K562 (cell line): ENCODE results near the gene KIF26B. TPM values are rescaled to one million over a fixed set of nuclear protein-coding genes. Genes with fewer than 3 reads are reported as not detected.

Source experiments
- ATAC-seq: fragments of 200-7000 bp; cut with Tn5 transposase; 3 replicates; pipeline ENCODE4 v1.9.1; 2020; ENCODE audit warnings: moderate library complexity
- BruUV-seq: library from RNA; stranded (reverse); fragments of 400-500 nt; replicated peaks from 2 replicates; lab custom pipeline; 2021; lab: Mats Ljungman, UMichigan
- CTCF ChIA-PET: fragments of 300-600 bp; formaldehyde crosslinking; extraction: SDS; loops from one replicate; lab custom pipeline; 2021; ENCODE audit warnings: low intra/inter-chr PET ratio; lab: Yijun Ruan, JAX
- POLR2A ChIA-PET: fragments of 300-600, 350-650 bp; sonication (Branson Sonifier 250); formaldehyde crosslinking; extraction: SDS; loops from one replicate; lab custom pipeline; 2021; ENCODE audit warnings: antibody characterized with exemption, inconsistent platforms; lab: Yijun Ruan, JAX
- DNase-seq, 4 experiments: peaks; one replicate each; pipeline versions ENCODE4 v3.0.0 to v3.0.0-alpha.2; 2011 to 2018; ENCODE audit warnings: low spot score in 3 of 4, mixed read lengths in 3 of 4; ENCODE audit errors: extremely low read depth in 1 of 4
- FAIRE-seq: peaks from 2 replicates; lab custom pipeline; 2011; peaks lifted over from hg19 to GRCh38; lab: Jason Lieb, UNC
- H2AFZ ChIP-seq: 2 replicates; pipeline ENCODE4 v1.6.0; 2011; ENCODE audit warnings: low read depth, low read length, control low read depth, inconsistent platforms
- H3K27ac ChIP-seq: fragments of 200-600 bp; 3 replicates; pipeline ENCODE4 v1.8.0; 2011; ENCODE audit warnings: low read depth, mild to moderate bottlenecking, control low read depth, inconsistent platforms, low read length, moderate library complexity, mixed read lengths; ENCODE audit errors: extremely low read depth
- H3K27me3 ChIP-seq, 2 experiments: fragments of 300-600 bp in 1 of 2; 2 replicates in 1 of 2; 3 replicates in 1 of 2; pipeline versions ENCODE4 v1.6.0 to v1.8.0; 2011; ENCODE audit warnings: inconsistent platforms in 2 of 2, low read length in 2 of 2, mild to moderate bottlenecking in 1 of 2, mixed read lengths in 1 of 2, moderate library complexity in 1 of 2; ENCODE audit not compliant: control insufficient read depth in 2 of 2, insufficient read depth in 2 of 2
- H3K36me3 ChIP-seq: fragments of 300-600 bp; 3 replicates; pipeline ENCODE4 v1.8.0; 2011; ENCODE audit warnings: mild to moderate bottlenecking, low read length, inconsistent platforms; ENCODE audit not compliant: control insufficient read depth, insufficient read depth
- H3K4me1 ChIP-seq, 2 experiments: fragments of 200-600 bp in 1 of 2; replicated peaks in 1 of 2; 2 replicates in 1 of 2; 3 replicates in 1 of 2; pipeline versions ENCODE4 v1.5.1 to v1.8.0; 2011; ENCODE audit warnings: inconsistent platforms in 2 of 2, low read length in 2 of 2, mild to moderate bottlenecking in 1 of 2, mixed read lengths in 1 of 2, moderate library complexity in 1 of 2; ENCODE audit not compliant: control insufficient read depth in 2 of 2, insufficient read depth in 2 of 2
- H3K4me2 ChIP-seq: 2 replicates; pipeline ENCODE4 v1.6.1; 2011; ENCODE audit warnings: low read length, control low read depth, inconsistent platforms, mixed read lengths; ENCODE audit not compliant: insufficient read depth
- H3K4me3 ChIP-seq: fragments of 200-600 bp; sonication (generic), shearing (Covaris generic); 2 replicates; pipeline ENCODE4 v1.5.1; 2016; ENCODE audit warnings: control low read depth, inconsistent platforms
- H3K79me2 ChIP-seq: fragments of 200-600 bp; 3 replicates; pipeline ENCODE4 v1.8.0; 2011; ENCODE audit warnings: low read length, inconsistent platforms; ENCODE audit not compliant: control insufficient read depth, insufficient read depth
- H3K9ac ChIP-seq, 2 experiments: 2 replicates each; pipeline versions ENCODE4 v1.6.0 to v1.6.1; 2011; ENCODE audit warnings: low read depth in 2 of 2, low read length in 2 of 2, control low read depth in 1 of 2, inconsistent platforms in 1 of 2, mild to moderate bottlenecking in 1 of 2, mixed read lengths in 1 of 2; ENCODE audit not compliant: insufficient read depth in 1 of 2
- H3K9me1 ChIP-seq: one replicate; pipeline ENCODE4 v1.6.0; 2011; ENCODE audit warnings: inconsistent platforms, mild to moderate bottlenecking, low read length, moderate library complexity; ENCODE audit not compliant: control insufficient read depth, insufficient read depth
- H3K9me3 ChIP-seq: replicated peaks from 2 replicates; pipeline ENCODE4 v1.5.1; 2011; ENCODE audit warnings: low read depth, low read length, inconsistent platforms; ENCODE audit not compliant: control insufficient read depth, insufficient read depth
- H4K20me1 ChIP-seq: replicated peaks from 2 replicates; pipeline ENCODE4 v1.6.1; 2011; ENCODE audit warnings: low read length, inconsistent platforms, mixed read lengths; ENCODE audit not compliant: control insufficient read depth, insufficient read depth
- ETV5 ChIP-seq: sonication (generic); formaldehyde crosslinking; IDR thresholded peaks from 2 replicates; pipeline ENCODE4 v1.4.0; 2020; ENCODE audit warnings: low read depth, mild to moderate bottlenecking, missing genetic modification reagents
- HLTF ChIP-seq: fragments of 450-650 bp; IDR thresholded peaks from 2 replicates; pipeline ENCODE4 v1.6.1; 2016
- MAX ChIP-seq: sonication (generic); formaldehyde crosslinking; IDR thresholded peaks from 2 replicates; pipeline ENCODE4 v1.9.0; 2022; ENCODE audit warnings: mild to moderate bottlenecking, missing genetic modification reagents
- NELFE ChIP-seq: IDR thresholded peaks from 2 replicates; pipeline ENCODE4 v1.6.1; 2011; ENCODE audit warnings: mild to moderate bottlenecking; ENCODE audit not compliant: insufficient read depth, insufficient read length
- RFX1 ChIP-seq: fragments of 450-650 bp; IDR thresholded peaks from 2 replicates; pipeline ENCODE4 v1.6.1; 2016; ENCODE audit warnings: mild to moderate bottlenecking, moderate library complexity
- STAT5A ChIP-seq: IDR thresholded peaks from 2 replicates; pipeline ENCODE4 v1.6.1; 2012; ENCODE audit warnings: low read length, inconsistent platforms, borderline replicate concordance
- TFAM ChIP-seq: fragments of 250-450 bp; sonication (Bioruptor Pico); conservative IDR thresholded peaks from 2 replicates; pipeline ENCODE4 v1.5.0; 2021; ENCODE audit warnings: mild to moderate bottlenecking, moderate library complexity
- WGBS: fragments of 100-300 bp; shearing (Covaris generic); methylation state at CpG from one replicate; pipeline ENCODE4 v1.1.6; 2016; ENCODE audit warnings: low coverage, mixed read lengths; ENCODE audit not compliant: insufficient coverage; ENCODE audit errors: missing lambda C conversion rate; 5-methylcytosine and 5-hydroxymethylcytosine counted together
- in situ Hi-C: fragments of 300-500 bp; cut with MboI; formaldehyde crosslinking; loops from 4 replicates; pipeline ENCODE4 v1.15.0; 2018; ENCODE audit warnings: inconsistent platforms, mixed read lengths
- intact Hi-C: fragments of 100-400 bp; cut with micrococcal nuclease; formaldehyde crosslinking; loops from 2 replicates; pipeline ENCODE4 v1.14.2; 2022
- polyA plus RNA-seq, 8 experiments: library from polyadenylated mRNA; depleted of rRNA in 4 of 8; stranded (reverse) in 5 of 8; unstranded in 3 of 8; fragments of >200 nt; fragmentation: Nextera tagmentation in 2 of 8; fragmentation: Illumina TruSeq in 1 of 8; extraction: Ambion mirVana in 2 of 8; extraction: Trizol in 1 of 8; gene quantifications; 2 replicates each; pipeline versions ENCODE4 v1.2.1 to v1.2.3, GENCODE V29; 2011 to 2014; ENCODE audit warnings: inconsistent platforms in 1 of 8, missing spikeins in 1 of 8
- total RNA-seq, 7 experiments: library from RNA; depleted of rRNA in 6 of 7; stranded (reverse); fragments of >200 nt in 6 of 7; fragmentation: Illumina TruSeq in 2 of 7; extraction: Trizol in 2 of 7; gene quantifications; 2 replicates each; pipeline versions ENCODE4 v1.2.1 to v1.2.3, GENCODE V29; 2011 to 2021; ENCODE audit warnings: low replicate concordance in 1 of 7
- TF ChIP-seq, protein P1 (sequence below): conservative IDR thresholded peaks from 2 replicates; pipeline ENCODE4 v1.6.1; 2011; ENCODE audit warnings: low read depth, mild to moderate bottlenecking, low read length; ENCODE audit not compliant: control insufficient read depth

Gene KIF26B
- total and polyA plus RNA-seq, 9 of the 15 experiments (the other 6 are each of a cell fraction or from before 2014, with no cell fraction given), result 0.02 to 0.08 (median 0.03) TPM; not detected in 6

- no peak for TF ChIP-seq TFAM (CRISPR knock-in tag)
- no peak for TF ChIP-seq STAT5A
- TF ChIP-seq, protein P1, sequence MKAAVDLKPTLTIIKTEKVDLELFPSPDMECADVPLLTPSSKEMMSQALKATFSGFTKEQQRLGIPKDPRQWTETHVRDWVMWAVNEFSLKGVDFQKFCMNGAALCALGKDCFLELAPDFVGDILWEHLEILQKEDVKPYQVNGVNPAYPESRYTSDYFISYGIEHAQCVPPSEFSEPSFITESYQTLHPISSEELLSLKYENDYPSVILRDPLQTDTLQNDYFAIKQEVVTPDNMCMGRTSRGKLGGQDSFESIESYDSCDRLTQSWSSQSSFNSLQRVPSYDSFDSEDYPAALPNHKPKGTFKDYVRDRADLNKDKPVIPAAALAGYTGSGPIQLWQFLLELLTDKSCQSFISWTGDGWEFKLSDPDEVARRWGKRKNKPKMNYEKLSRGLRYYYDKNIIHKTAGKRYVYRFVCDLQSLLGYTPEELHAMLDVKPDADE, result no peak
Measured at GRCh38 chr1:245651093-245651492, 496.3 kb downstream of the KIF26B start (continued).

GRCh38 chr1:245652116-245652515, 497.3 kb downstream of the KIF26B start:
- intact Hi-C loops, result no loop called here
- Histone ChIP-seq H3K4me2 (no peak overlapping the region), H2AFZ (no peak overlapping the region), H3K27ac (no peak overlapping the region), H3K4me1 (no peaks in the 10 kb centered on the region), H3K27me3 (peaks cover 72 to 81% of the 10 kb centered on the region in 2 experiments), H3K79me2 (no peaks in the 10 kb centered on the region), H3K9ac (no peak overlapping the region), H4K20me1 (no peaks in the 10 kb centered on the region), H3K36me3 (no peaks in the 10 kb centered on the region), H3K9me1 (no peaks in the 10 kb centered on the region), H3K9me3 (no peaks in the 10 kb centered on the region), H3K4me3 (no peak overlapping the region)
- DNase-seq, result no peak
- TF ChIP-seq ETV5 (CRISPR knock-in tag) (no peak), NELFE (no peak), RFX1 (peak; percentile 13; the same call in 1 of the 2 replicates), HLTF (no peak), MAX (CRISPR knock-in tag) (no peak)
- ATAC-seq, result no peak
- CTCF ChIA-PET, result no interaction called here
- in situ Hi-C loops, result no loop called here
- 0% methylated on average over 4 of the region's 4 CpGs for whole genome bisulfite sequencing
- no peak for FAIRE-seq
- BruUV-seq, result no TSS peak
- POLR2A ChIA-PET, result no interaction called here
